Measurements from ENCODE around the gene POLR3C.

GRCh38 chr1:145845514-145846161 lies 21.6 kb downstream of the POLR3C start, which contains the start of gene NUDT17:
- TF ChIP-seq CTCF (IDR thresholded peaks at IDR 0.05; ENCODE audit: low read depth, low read length), result peak; percentile 99
- no peak for TF ChIP-seq EZH2phosphoT487 (IDR thresholded peaks at IDR 0.05; ENCODE audit: low read depth)

Measured in OCI-LY3 (cell line).